GF-D8 (cell line): ENCODE data around the gene PITX3.
A peak's percentile ranks its signal among the peaks of the same experiment; 100 is the strongest.
"Not testable (repeated sequence)": the region's sequence is repeated elsewhere in the genome, so short reads cannot be mapped to it uniquely, and the experiment has no call there.

Experiments
- DNase-seq: peaks from one replicate; lab custom pipeline; 2025; lab: John Stamatoyannopoulos, UW

PITX3 gene

DNA sequence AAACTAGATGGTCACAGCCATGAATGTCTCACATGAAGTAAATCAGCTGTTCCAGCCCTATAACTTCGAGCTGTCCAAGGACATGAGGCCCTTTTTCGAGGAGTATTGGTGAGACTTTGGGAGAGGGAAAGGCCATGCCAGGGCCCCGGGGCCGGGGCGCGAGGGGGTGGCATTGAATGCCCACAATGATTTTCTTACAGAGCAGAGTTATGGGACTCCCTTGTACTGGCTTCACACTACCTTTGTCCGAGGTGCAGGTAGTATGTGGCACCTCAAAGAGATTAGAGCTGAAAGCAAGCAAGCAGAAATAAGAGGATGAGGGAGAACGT is 14.8 kb downstream of the PITX3 start:
- no peak for DNase-seq

DNA sequence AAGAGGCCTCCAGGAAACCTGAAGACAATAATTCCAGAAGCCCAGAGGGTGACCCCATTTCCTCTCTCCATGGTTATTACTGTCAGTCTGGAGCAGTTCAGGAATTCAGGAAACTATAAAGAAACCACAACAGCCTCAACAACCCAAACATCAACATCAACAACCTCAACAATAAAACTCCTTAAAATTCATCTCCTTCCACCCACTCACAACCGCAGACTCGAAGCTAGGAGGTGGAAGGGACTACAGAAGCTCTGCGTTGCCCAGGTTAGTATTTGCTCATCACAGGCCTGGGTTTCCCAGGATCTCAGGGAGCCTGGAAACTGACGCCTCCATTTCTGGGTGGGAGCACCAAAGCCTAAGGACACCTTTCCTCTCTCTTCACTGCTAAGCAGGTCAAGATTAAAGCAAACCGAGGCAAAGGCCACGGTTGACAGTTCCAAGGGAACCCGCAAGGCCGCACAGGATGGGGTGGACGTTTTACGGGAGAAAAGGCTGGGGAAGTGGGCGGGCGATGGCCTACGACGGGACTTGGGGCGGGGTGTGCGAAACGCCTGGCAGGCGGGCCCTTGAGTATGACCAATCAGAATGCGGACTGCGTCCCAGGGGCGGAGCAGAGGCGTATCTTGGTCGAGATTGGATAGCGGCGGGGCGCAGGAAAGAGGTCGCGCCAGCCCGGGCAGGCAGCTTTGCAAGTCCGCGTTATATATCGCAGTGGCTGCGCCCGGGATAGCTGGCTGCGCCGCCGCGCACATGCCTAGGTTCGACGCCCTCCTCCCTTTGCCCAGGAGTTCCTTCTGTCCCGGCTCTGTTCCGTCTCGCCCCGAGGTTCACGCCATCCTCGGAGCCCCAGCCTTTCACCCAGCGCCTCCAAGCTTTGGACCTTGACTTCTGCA is 15.4 kb downstream of the PITX3 start, which contains the start of gene ELOVL3:
TSS of gene ELOVL3 (plus strand) at position 654 of the 896 bp plus-strand sequence. CDS start 250 bp downstream, outside the sequence.
- peak; percentile 63 for DNase-seq

DNA sequence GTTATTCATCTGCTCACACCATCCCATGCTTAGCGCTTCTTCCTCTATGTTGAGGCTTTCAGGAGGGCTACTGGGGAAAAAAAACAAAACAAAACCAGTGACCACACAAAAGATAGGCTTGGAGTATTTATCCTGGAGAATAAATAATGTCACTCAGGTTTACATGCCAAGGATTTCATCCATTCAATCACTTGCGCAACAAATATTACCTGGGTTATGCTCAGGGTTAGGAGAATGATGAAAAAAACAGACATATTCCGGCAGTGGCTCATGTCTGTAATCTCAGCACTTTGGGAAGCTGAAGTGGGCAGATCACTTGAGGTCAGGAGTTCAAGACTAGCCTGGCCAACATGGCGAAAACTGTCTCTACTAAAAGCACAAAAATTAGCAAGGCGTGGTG is 18.5 kb downstream of the PITX3 start:
- DNase-seq, result no peak

DNA sequence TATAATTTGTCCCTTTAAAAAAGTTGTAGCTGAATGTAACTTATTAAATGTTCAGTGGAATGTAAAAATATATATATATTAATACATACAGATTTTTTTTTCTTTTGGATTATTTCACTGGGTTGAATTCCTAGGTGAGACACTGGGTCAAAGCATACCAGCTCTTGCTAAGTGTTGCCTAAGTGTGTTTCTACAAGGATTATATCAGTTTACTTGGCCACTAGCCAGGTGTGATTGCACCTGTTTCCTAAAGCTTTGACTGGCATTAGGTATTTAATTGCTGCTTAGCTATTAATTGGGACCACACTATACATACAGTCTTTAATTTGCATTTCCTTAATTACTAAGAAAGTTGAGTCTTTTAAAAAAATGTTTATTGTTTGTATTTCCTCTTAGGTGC is 20.7 kb downstream of the PITX3 start:
- DNase-seq, result no peak

DNA sequence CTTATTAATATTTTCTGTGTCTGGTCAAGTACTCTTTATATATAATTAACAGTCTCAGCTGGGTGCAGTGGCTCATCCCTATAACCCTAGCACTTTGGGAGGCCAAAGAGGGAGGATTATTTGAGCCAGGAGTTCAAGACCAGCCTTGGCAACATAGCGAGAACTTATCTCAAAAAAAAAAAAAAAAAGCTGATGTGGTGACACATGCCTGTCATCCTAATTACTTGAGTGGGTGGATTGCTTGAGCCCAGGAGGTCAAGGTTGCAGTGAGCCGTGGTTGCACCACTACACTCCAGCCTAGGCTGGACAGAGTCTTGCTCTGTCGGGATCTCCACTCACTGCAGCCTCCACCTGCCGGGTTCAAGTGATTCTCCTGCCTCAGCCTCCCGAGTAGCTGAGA is 21.9 kb downstream of the PITX3 start:
- no peak for DNase-seq

DNA sequence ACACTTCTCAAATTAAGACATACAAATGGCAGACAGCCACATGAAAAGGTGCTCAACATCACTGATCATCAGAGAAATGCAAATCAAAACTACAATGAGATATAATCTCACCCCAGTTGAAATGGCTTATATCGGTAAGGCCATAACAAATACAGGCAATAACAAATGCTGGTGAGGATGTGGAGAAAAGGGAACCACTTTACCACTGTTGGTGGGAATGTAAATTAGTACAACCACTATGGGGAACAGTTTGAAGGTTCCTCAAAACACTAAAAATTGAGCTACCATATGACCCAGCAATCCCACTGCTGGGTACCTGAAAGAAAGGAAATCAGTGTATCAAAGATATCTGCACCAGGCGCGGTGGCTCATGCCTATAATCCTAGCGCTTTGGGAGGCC is 27.7 kb downstream of the PITX3 start:
- DNase-seq, result not testable (repeated sequence)

DNA sequence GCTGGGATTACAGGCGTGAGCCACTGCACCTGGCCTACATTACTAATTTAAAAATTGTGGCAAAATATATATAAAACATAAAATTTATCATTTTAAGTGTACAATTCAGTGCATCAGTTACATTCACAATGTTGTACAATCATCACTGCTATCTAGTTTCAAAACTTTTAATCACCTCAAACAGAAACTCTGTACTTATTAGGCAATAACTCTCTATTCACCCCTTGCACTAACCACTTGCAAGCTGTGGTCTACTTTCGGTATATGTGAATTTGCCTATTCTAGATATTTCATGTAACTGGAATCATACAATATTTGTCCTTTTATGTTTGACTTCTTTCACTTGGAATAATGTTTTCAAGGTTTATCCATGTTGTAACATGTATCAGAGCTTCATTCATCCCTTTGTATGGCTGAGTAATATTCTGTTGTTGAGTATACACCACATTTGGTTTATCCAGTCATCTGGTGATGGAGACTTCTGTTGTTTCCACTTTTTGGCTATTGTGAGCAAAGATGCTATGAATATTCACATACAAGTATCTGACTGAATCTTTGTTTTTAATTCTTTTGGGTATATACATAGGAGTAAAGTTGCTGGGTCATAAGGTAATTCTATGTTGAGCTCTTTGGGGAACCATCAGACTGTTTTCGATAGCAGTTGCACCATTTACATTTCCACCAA is 29.6 kb downstream of the PITX3 start:
- no peak for DNase-seq

DNA sequence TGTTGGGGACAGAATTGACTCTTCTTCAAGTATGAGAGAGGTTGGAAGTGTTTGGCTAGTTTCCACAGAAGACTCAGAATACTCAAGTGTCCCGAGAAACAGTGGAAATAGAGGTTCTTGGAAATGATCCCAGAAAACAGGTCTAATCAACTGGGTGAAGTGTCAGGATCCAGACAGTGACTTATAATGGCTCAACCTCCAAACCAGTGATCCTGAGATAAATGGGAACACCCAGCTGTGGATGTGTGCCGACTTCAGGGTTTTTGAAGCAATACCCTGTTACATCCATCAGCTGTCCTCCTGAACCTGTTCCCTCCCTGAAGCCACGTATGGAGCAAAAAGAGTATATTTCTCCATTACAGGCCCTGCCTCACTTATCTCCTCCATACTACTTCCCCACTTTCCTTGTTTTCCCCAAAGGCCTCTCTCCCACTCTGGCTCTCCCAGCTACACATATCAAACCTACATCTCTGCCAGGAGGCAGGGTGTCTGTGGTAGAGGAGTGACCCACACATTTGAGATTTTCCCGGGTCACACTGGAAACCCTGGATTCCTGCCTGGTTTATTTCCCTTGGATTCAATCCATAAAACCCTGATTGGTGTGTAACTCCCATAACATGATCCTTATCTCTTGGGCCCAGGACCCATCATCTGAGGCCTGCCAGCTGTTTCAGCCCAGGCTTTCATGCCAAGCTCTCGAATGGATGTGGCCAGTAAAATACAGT is 32.8 kb downstream of the PITX3 start:
- DNase-seq, result no peak

DNA sequence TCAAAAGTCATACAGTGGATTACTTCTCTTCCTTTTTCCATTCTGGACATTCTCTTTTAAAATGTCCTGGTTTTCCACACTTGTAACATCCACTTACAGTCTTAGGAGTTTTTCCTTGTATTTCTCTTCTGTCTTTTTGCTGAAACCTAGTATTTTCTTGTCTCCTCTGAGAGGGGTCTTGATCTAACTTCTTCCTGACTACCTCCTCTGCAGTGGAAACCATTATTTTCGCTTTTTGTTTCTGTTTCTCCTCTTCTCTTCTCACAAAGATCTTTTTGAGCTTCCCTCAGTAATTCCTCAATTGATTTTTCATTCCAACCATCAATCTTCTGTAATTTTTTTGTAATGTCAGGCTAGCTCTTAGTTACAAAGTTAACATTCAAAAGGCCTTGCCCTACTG is 38.9 kb downstream of the PITX3 start:
- DNase-seq, result no peak

DNA sequence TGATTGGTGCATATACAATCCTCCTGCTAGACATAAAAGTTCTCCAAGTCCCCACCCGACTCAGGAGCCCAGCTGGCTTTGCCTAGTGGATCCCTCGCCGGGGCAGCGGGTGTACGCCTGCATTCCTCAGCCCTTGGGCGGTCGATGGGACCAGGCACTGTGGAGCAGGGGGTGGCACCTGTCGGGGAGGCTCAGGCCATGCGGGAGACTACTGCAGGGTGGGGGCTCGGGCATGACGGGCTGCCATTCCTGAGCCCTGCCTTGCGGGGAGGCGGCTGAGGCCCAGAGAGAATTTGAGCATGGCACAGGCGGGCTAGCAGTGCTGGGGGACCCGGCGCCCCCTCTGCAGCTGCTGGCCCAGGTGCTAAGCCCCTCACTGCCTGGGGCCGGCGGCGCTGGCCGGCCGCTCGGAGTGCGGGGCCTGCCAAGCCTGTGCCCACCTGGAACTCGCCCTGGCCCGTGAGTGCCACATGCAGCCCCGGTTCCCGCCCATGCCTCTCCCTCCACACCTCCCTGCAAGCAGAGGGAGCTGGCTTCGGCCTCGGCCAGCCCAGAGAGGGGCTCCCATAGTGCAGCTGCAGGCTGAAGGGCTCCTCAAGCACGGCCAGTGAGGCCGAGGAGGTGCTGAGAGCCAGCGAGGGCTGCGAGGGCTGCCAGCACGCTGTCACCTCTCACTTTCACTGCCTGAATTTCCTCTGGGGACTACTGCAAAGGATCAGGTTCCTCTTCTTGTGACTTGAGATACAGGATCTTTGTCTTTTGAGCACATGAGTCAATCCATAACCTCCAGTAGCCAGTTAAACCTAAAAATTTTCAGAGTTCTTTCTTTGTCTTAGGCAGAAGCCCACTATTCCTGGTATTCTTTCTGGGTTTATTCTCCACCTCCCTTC is 40.3 kb downstream of the PITX3 start:
- no peak for DNase-seq

DNA sequence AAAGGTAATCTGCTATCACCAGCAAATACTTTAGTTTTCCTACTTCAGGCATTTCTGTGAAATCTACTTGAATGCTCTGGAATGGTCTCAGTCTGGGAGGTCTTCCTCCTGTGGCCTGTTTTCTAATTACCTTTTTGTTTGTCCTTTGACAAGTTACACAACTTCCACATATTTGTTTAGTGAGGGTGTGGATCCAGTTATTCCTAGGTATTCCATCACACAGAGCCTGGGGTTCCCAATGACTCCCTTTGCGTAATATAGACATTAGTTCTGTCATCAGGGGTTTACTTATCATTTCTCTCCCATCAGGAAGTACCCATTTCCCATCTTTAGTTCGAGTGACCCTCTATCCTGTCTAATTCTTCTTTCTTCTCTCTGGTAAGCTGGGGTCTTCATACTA is 43.3 kb downstream of the PITX3 start:
- DNase-seq, result no peak

DNA sequence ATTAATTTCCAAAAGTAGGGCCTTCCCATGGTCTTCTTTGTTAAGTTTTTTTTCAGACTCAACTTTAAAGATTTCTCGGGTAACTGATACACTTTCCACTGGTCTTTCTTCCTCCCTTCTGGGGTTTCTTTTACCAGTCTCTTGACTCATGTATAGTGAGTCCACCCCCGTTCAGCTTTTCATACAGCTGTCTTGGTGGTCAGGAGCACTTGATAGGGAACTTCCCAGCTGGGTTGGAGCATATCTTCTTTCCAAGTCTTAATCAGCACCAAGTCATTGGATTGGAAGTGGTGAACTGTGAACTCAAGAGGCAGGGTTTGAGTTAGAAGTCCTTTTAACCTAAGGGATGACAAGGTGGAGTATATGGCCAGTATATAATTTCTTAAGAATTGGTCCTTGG is 44.4 kb downstream of the PITX3 start:
- no peak for DNase-seq

DNA sequence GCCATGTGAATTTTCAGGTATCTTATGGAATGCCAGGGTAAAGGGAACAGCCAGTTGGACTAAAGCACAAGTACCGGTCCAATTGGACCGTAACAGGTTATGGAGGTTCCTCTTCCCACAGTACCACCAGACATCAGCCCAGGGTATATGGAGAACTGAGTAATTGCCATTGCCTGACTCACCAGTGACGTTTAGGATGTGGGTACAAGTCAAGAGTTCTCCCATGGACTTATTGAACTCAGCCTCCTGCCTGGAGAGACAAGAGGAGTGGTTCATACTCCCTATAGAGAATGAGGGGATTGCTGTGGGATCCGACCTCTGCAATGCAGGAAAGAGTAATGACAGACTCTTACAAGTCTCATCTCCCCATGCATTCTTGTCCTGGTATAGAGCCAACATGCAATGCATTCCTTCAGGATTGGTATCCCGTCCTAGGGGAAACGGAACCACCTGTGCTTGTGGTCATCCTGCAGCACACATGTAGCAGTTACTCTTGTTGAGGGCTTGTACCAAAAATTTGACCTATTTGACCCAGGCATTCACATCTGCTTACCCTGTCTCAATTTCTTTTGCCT is 45.9 kb downstream of the PITX3 start:
- no peak for DNase-seq

DNA sequence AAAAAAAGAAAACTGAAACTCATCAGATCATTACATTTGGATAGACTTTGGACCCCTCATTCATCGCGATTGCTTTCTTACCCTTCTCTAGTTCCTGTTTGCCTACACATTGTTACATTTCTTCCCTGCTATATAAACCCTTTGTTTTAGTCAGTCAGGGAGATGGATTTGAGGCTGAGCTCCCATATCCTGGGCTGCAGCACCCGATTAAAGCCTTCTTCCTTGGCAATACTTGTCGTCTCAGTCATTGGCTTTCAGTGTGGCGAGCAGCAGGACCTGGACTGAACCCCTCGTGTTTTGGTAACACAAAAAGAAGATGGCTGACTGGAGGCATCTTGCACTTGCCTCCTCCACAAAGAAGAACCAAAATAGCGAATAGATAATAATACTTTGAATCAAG is 49.4 kb downstream of the PITX3 start:
- no peak for DNase-seq

DNA sequence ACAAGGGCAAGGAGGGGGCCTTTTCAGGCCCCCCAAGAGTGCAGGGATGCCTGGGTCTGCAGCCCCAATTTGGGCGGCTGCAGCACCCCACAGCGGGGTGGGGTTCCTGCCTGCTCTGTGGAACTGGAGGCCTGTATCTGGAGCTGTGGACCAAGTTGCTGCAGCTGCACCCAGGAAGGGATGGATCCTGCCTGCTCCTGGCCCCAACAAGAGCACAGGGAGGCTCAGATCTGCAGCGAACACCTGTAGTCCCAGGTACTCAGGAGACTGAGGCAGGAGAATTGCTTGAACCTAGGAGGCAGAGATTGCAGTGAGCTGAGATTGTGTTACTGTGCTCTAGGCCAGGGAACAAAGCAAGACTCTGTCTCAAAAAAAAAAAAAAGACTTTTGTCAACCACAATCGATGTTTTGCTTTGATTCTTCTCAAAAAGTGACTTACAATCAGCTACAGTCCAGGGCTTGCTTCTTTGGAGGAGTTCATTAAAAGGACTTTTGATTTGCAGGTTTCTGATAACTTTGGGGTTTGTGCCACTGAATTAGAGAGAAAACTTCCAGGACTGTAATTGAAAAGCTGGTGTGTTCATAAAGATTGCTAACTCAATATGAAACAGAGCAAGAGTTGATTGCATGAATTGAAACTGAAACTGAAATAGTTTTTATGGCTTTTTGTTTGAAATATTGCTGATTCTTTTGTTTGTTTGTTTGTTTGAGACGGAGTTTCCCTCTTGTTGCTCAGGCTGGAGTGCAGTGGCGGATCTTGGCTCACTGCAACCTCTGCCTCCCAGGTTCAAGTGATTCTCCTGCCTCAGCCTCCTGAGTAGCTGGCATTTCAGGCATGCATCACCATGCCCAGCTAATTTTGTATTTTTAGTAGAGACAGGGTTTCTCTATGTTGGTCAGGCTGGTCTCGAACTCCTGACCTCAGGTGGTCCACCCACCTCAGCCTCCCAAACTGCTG is 52.1 kb downstream of the PITX3 start:
- DNase-seq, result not testable (repeated sequence)

DNA sequence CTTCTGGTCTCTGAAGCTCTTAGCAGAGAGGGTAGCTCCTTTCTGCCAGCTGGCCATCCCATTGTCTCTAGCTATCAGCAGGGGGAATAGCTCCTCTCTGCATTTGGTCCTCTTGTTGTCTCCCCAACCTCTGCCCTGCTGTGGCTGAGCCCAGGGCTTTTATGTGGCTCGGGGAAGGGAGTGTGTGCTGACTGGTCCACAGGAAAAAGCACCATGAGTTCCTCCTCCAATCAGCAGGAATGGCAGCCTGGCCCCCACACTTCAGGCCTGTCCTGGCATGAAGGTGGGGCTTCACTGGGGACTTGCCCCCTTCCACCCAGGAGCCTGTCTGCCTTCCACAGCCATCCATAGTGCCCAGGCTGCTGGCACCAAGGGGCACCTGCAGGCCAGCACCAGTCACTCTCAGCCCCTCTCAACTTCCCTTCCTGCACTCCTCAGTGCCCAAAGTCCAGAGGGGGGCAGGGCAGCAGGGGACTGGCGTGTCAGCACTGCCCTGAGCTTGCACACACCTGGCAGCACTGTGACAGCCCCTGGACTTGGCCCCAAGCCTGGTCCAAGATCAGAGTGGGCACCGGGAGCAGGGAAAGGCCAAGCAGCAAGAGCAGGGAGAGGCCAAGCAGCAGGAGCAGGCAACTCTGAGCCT is 52.9 kb downstream of the PITX3 start:
- no peak for DNase-seq

DNA sequence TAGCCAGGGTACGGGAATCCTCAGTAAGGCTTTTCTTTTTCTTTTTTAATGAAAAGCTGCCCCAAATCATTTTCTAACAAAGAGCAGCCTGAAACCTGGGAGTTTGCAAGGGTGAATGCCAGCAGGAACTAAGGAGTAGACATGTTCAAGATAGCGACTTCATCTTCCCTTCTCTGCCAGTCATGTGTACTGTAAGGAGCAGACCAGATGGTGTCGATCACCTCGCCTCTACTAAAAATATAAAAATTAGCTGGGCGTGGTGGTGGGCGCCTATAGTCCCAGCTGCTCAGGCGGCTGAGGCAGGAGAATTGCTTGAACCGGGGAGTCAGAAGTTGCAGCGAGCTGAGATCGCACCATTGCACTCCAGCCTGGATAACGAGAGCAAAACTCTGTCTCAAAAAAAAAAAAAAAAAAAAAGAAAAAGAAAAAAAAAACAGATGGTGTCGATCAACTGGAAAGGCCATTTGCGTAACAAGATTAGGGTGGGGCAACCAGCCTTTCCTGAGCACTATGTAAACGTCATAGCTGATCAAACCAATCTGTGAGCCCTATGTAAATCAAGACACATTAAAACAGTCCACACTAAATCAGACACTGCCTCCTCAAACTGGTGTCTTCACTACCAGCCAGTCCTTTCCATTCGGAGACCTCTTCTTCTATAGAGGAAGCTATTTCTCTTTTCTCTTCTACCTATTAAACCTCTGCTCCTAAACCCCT is 55.3 kb downstream of the PITX3 start:
- no peak for DNase-seq

DNA sequence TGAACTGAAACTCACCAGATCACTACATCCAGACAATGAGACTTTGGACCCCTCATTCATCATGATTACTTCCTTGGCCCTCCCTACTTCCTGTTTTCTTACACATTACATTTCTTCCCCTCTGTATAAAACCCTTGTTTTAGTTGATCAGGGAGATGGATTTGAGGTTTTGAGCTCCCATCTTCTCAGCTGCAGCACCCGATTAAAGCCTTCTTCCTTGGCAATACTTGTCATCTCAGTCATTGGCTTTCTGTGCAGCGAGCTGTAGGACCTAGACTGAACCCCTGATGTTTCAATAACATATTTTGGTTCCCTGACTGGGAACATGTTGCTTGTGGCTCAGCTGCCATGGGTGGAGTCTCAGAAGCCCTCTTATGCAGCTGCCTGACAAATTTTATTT is 56.0 kb downstream of the PITX3 start:
- DNase-seq, result no peak

DNA sequence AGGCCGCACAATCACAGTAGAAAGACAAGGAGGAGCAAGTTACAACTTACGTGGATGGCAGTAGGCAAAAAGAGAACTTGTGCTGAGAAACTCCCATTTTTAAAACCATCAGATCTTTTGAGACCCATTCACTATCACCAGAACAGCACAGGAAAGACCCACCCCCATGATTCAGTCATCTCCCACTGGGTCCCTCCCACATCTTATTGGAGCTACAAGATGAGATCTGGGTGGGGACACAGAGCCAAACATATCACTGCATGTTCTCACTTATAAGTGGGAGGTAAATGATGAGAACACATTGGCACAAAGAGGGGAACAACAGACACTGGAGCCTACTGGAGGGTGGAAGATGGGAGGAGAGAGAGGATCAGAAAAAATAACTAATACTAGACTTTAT is 56.7 kb downstream of the PITX3 start:
- DNase-seq, result no peak
